Adrenal gland (tissue), 5 donors: ENCODE data around the gene ANP32A.

ENCODE experiments used
- POLR2A ChIP-seq, 2 donors: fragments of 450-650 bp; IDR thresholded peaks; one replicate each; pipeline ENCODE4 v1.6.1; 2017; ENCODE audit warnings: antibody characterized with exemption in 2 of 2, mild to moderate bottlenecking in 2 of 2, moderate library complexity in 1 of 2
- TF ChIP-seq, protein P1 (sequence below), 6 experiments: fragments of 450-650 bp in 4 of 6; fragments of 200-600 bp in 2 of 6; sonication (generic) in 1 of 6; IDR thresholded peaks; 1 replicate in 5 of 6; 2 replicates in 1 of 6; pipeline versions ENCODE4 v1.5.1 to v1.8.0; 2016 to 2021; ENCODE audit warnings: antibody characterized with exemption in 6 of 6, mild to moderate bottlenecking in 2 of 6, moderate library complexity in 1 of 6
- donor health status: DM: no; HTN: no; CAD: no.

DNA sequence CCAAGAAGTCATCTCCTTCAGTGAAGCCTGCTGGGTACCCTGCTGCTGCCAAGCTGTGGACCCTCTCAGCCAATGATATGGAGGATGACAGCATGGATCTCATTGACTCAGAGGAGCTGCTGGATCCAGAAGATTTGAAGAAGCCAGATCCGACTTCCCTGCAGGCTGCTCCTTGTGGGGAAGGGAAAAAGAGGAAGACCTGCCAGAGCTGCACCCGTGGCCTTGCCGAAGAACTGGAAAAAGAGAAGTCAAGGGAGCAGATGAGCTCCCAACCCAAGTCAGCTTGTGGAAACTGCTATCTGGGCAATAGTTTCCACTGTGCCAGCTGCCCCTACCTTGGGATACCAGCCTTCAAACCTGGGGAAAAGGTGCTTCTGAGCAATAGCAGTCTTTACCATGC is 13.7 kb upstream of the ANP32A start:
- TF ChIP-seq, protein P1, sequence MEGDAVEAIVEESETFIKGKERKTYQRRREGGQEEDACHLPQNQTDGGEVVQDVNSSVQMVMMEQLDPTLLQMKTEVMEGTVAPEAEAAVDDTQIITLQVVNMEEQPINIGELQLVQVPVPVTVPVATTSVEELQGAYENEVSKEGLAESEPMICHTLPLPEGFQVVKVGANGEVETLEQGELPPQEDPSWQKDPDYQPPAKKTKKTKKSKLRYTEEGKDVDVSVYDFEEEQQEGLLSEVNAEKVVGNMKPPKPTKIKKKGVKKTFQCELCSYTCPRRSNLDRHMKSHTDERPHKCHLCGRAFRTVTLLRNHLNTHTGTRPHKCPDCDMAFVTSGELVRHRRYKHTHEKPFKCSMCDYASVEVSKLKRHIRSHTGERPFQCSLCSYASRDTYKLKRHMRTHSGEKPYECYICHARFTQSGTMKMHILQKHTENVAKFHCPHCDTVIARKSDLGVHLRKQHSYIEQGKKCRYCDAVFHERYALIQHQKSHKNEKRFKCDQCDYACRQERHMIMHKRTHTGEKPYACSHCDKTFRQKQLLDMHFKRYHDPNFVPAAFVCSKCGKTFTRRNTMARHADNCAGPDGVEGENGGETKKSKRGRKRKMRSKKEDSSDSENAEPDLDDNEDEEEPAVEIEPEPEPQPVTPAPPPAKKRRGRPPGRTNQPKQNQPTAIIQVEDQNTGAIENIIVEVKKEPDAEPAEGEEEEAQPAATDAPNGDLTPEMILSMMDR (IDR thresholded peaks at IDR 0.05), result no peak
- no peak for TF ChIP-seq POLR2A (IDR thresholded peaks at IDR 0.05)
